Right renal pelvis (tissue), 4 donors: Measurements from ENCODE around the gene ZDHHC16. TPM values are rescaled to one million over a fixed set of nuclear protein-coding genes. Genes with fewer than 3 reads are reported as not detected.
A peak's percentile ranks its signal among the peaks of the same experiment; 100 is the strongest.
"Not testable (repeated sequence)": the region's sequence is repeated elsewhere in the genome, so short reads cannot be mapped to it uniquely, and the experiment has no call there.

ENCODE experiments used
- DNase-seq, 4 donors: peaks; one replicate each; pipeline ENCODE4 v3.0.0-alpha.2; 2013; ENCODE audit warnings: low read depth in 4 of 4, low spot score in 3 of 4, missing footprints in 1 of 4
- polyA plus RNA-seq, 4 donors: library from polyadenylated mRNA; unstranded; fragments of 120-200 nt; gene quantifications; one replicate each; pipeline ENCODE4 v1.2.1, GENCODE V29; 2013; ENCODE audit not compliant: insufficient read length in 4 of 4

Gene ZDHHC16
- 10 to 100 TPM; 35.9 to 40.2 (median 37.7) TPM for polyA plus RNA-seq

DNA sequence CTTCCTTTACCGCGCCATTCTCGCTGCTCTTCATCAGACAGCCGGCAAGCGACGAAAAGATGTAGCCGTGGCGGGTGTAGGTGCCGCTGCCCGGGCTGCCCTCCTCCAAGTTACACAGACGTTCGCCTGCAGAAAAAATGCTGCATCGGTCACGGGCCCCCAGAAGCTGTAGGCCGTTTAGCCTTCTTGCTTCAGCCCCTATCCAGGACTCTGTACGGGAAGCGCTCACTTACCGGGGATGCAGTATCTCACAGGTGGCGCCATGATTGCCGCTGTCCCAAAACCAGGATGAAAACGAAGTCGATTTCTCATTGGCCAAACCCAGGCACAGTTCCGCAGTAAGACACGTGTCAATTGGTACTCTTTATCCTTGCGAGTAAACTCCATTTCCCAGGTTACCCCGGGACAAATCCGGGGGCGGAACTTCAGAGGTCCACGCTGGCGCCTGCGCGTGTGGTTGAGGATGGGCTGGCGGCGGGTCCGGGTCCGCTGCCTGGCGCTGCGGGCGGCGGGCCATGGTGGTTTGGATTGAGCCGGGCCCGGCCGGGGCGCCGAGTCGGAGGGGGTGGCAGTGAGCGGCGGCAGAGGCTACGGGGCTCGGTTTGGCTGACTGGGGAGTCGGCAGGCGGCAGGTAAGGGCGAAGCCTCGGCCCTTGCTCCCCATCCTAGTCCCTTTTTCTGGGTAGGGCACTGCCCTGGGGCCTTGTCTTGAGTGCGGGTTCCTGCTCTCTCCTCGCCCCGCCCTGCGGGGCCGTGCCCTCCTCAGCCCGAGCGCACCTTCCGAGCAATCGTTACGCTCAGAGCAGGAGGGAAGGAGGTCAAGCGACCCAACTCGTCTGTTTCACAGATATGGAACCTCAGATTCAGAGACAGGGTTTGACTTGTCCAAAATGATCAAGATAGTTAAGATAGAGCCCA, at the start of gene ZDHHC16, which contains the start of gene EXOSC1:
Gene ZDHHC16 (plus strand): TSS at position 454 of the 918 bp plus-strand sequence. CDS start 5,501 bp downstream, outside the sequence.
Gene EXOSC1 (minus strand): TSS at position 285 of the 918 bp plus-strand sequence. CDS start 21 bp downstream, at position 264.
- peak; percentile 79 to 93 (median 92) for DNase-seq

DNA sequence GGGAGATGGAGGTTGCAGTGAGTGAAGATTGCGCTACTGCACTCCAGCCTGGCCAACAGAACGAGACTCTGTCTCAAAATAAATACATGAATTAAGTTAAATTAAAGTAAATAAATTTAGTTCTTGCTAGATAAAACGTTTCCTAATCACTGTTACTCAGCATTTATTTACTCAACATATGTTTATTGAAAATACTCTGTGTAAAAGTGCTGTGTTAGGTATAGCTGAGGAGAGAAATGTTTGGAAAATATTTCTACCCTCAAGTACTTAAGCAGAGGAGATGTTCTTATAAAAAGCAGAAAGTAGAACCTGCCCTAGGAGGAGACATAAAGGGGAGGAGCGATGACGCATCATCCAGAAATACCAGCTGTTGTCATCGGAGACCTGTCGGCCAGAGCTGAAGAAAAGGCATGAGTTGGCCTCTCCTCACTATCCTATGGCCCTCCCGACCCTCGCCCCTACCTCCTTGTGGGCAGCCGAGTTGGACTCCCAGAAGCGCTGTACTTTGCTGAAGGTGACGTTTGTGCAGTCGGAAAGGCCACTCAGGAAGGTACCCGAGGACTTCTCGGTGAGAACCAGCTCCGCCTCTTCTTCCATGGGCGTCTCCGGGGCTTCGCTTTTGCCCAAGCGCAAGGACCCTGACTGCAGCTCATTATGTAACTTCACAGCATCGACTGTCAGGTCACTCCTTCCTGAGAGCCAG, 46.0 kb upstream of the ZDHHC16 start:
- no peak for DNase-seq

DNA sequence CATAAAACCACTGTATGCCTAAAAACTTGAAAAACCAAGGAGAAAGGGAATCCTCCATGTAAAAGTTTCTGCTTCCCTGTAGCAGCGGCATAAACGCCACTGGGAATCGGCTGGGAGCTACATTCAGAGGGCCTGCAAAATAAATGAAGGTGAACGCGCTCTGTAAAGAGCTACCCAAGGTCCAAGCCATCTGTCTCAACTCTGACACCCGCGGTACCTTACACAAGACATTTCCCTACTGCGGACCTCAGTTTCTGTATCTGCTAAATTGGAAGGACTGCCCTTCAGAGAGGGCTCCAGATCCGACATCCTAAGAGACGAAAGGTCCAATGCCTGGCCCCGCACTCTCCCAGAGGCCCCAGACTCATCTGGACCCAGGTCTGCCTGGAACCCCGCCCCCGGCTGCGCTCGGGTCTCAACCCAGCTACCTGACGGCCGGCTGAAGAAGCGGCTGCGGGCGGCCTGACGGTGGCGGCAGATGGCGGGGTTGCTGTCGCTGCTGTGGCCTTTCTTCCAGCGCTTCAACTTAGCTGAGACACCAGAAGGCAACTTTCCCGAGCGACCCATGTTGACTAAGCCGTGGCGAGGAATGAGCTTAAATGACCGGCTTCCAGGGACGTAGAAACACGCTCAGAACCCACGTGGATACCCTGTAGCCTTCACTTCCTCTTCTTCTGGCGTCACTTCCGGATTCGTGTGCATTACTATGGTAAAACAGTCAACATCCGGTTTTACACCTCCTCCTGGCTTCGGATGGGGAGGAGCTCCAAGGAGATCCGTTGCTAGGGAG, 45.1 kb upstream of the ZDHHC16 start, which contains the start of gene RRP12:
Gene RRP12 (minus strand): TSS at position 676 of the 790 bp plus-strand sequence. CDS start 109 bp downstream, at position 567.
- DNase-seq: peak; percentile 93 to 99 (median 96)

GRCh38 chr10:97401455-97401919, 44.5 kb upstream of the ZDHHC16 start:
- DNase-seq: no peak

- DNase-seq: no peak
Observed at GRCh38 chr10:97404044-97404443, 41.9 kb upstream of the ZDHHC16 start.

GRCh38 chr10:97406064-97406463, 39.9 kb upstream of the ZDHHC16 start:
- DNase-seq: no peak

DNA sequence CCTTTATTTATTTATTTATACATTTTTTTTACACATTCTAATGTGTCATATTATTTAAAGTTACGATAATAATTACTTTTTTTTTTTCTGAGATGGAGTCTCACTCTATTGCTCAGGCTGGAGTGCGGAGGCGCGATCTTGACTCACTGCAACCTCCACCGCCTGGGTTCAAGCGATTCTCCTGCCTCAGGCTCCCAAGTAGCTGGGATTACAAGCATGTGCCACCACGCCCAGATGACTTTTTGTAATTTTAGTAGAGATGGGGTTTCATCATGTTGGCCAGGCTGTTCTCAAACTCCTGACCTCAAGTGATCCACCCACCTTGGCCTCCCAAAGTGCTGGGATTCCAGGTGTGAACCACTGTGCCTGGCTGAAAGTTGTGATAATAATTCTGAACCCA, 39.5 kb upstream of the ZDHHC16 start:
- DNase-seq: not testable (repeated sequence)

DNA sequence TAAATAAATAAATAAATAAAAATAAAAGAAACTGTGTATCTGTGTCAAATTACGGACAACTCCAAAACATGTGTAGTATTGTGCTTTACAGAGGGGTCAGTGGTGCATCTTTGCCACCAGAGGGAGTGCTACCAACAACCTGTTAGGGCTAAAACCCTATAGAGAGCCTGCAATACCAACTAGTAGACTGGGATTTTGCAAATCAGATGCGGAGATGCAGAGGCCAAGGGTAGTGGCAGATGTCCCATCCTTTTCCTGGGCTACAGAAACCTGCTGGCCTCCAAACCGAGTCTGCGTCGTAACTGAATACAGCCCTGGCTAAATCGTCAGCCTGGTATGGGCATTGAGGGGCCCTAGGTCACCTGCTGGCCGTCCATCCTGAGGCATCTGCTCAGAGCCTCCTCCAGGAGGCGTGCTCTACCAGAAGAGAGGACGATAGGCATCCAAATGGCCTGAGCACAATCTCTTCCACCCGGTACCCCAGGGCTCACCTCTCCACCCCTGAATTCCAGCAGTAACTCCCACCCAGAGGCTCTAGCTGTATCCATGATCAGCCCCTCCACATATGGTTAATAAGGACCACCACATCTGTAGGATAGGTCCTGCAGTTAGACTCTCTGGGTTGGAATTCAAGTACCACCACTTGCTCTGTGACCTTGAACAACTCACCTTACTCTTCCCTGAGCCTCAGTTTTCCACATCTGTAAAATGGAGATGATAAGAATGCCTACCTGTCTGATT, 38.6 kb upstream of the ZDHHC16 start:
- no peak for DNase-seq

DNA sequence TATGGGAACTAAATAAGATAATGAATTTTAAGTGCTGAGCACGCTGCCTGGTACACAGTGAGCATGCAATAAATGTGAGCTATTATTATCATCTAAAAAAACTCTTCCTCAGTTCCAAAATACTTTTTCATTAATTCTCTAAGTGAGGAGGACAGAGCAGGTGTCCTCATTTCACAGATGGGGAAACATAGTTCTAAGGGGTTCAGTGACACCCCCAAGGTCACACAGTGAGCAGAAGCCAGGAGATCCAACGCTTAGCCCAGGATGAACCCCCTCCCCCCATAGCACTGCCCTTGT, 38.1 kb upstream of the ZDHHC16 start:
- no peak for DNase-seq

DNA sequence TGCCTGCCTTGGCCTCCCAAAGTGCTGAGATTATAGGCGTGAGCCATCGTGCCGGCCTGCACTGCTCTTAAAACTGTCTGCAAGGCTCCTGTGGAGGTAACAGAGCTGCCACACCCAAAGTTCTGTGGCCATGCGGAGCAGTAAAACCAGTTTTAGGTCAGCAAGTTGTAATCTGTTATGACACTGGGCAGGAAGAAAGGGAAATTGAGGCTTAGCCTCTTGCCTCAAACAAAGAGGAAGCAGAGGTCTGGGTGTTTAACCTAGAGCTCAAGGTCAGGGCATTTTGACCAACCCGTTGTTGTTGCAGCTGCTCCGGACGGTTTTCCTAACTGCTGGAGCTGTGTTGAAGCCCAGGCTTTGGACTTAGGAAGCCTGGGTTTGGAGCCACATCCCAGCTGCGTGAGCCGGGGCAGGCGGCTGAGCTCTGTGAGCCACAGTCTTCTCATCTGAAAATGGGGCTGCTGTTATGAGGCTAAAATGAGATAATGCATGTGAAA, 37.4 kb upstream of the ZDHHC16 start:
- no peak for DNase-seq

DNA sequence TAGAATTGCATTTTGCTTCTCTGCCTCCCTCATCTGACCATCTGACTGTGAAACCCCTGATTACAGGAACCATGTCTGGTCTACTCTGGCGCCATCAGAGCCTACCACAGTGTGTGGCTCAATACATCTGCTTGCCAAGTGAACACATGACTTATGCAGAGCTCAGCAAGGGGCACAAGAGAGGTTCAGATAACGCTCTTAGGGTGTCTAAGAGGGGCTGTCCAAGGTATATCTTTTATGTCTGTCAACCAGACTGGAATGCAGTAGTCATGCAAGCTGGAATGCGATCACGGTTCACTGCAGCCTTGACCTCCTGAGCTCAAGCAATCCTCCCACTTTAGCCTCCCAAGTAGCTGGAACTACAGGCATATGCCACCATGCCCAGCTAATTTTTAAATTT, 34.6 kb upstream of the ZDHHC16 start:
- DNase-seq: no peak

DNA sequence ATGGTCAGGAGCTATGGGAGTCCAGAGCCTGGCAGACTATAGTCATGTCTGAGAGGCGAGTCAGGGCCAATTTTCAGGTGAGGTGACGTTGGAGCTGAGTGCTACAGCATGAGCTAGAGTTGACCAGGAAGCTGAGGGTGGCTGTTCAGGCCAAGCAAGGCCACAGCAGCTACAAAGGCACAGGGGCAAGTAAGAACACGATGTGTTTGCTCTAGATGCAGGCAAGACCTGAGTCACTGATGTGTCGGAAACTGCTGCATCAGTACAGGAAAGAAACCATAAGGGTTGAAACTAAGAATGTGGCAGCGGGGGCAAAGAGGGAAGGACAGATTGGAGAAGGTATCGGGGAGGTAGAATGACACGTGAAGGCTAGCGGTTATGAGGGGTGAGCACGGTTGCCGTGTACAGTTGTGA, 33.1 kb upstream of the ZDHHC16 start:
- DNase-seq: no peak

GRCh38 chr10:97416565-97416964, 29.4 kb upstream of the ZDHHC16 start:
- DNase-seq: no peak

GRCh38 chr10:97423757-97424098, 22.2 kb upstream of the ZDHHC16 start:
- not testable (repeated sequence) for DNase-seq

- DNase-seq: peak; percentile 90 to 98 (median 92)
Observed at GRCh38 chr10:97425964-97426775, 19.8 kb upstream of the ZDHHC16 start, which contains the start of gene PGAM1. TSS of gene PGAM1 (plus strand) at chr10:97426191. CDS start at chr10:97426308, 117 bp downstream.

DNA sequence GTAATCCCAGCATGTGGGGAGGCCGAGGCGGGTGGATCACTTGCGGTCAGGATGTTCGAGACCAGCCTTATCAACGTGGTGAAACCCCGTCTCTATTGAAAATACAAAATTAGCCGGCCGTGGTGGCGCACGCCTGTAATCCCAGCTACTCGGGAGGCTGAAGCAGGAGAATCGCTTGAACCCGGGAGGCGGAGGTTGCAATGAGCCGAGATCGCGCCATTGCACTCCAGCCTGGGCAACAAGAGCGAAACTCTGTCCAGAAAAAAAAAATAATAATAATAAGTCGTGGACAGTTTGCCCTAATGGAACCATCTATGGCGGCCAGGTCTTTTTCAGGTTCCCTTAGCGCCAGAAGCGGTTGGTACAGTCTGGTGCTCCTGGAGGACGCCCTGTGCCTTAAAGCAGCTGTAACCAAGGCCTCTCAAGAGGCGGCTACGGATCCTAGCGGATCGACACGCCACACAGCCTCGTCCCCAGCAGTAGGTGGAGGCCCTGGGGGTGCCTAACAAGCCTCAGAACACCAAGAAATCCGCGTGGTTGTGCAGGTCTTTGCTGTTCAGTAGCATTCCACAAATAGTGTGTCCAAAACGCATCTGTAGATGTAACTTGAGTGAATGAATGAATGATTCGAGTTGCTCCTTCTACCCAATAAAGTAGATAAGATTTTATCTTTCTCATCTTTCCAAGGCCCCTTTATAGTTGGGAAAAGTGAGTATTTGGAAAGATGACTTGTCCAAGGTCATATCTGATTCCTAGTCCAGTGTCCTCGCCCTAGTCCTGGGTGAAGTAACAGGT, 19.0 kb upstream of the ZDHHC16 start:
- DNase-seq: no peak

- no peak for DNase-seq
Observed at GRCh38 chr10:97427571-97428179, 18.3 kb upstream of the ZDHHC16 start.

GRCh38 chr10:97428572-97428981, 17.4 kb upstream of the ZDHHC16 start:
- DNase-seq: no peak
